ENCODE results near the gene TSNAXIP1.
"Not testable (repeated sequence)": the region's sequence is repeated elsewhere in the genome, so short reads cannot be mapped to it uniquely, and the experiment has no call there.

Gene TSNAXIP1

DNA sequence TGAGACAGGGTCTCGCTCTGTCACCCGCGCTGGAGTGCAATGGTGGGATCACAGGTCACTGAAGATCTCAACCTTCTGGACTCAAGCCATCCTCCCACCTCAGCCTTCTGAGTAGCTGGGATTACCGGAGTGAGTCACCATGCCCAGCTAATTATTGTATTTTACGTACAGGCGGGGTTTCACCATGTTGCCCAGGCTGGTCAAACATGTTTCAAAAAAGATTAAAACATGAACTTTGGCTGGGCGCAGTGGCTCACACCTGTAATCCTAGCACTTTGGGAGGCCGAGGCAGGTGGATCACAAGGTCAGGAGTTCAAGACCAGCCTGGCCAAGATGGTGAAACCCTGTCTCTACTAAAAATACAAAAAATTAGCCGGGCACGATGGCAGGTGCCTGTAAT lies 30.5 kb downstream of the TSNAXIP1 start:
- DNase-seq, result not testable (repeated sequence)

GRCh38 chr16:67837811-67838210 lies 31.1 kb downstream of the TSNAXIP1 start:
- DNase-seq, result no peak

GRCh38 chr16:67841198-67841815 lies 34.6 kb downstream of the TSNAXIP1 start:
- DNase-seq, result no peak

DNA sequence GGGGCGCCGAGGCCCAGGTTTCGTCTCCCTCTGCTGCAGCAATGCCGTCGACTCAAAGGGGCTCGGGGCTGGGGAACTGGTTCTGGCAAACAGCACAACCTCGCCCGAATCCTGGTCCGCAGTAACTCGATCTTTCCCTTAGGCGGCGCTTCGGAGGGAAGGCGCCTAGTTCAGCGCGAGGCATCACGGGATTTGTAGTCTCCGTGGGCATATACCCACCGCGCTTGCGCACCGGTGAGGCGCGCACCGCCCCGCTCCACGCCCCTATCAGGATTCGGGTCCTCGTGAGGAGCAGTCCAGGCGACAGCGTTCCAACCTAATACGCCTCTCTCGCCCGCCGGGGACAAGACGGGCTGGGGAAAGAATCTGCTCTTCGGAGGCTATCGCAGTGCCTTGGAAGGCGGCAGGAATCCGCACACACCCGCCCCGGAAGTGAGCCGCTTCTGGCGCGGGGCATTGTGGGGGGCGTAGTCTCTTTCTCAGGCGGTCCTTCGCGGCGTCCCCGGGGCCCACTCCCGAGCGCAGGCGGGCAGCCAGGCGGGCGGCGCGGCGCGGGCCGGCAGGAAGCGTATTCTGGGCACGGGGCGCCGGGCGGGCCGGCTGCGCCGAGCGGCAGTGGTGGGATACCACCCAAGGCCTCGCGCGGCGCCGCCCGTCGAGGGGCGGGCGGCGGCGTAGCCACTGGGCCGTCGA lies 35.3 kb downstream of the TSNAXIP1 start, which contains the start of gene THAP11:
THAP11 (plus strand) TSS at position 505 of the 693 bp plus-strand sequence. CDS start 235 bp downstream, outside the sequence.
- DNase-seq, result peak; percentile 97

DNA sequence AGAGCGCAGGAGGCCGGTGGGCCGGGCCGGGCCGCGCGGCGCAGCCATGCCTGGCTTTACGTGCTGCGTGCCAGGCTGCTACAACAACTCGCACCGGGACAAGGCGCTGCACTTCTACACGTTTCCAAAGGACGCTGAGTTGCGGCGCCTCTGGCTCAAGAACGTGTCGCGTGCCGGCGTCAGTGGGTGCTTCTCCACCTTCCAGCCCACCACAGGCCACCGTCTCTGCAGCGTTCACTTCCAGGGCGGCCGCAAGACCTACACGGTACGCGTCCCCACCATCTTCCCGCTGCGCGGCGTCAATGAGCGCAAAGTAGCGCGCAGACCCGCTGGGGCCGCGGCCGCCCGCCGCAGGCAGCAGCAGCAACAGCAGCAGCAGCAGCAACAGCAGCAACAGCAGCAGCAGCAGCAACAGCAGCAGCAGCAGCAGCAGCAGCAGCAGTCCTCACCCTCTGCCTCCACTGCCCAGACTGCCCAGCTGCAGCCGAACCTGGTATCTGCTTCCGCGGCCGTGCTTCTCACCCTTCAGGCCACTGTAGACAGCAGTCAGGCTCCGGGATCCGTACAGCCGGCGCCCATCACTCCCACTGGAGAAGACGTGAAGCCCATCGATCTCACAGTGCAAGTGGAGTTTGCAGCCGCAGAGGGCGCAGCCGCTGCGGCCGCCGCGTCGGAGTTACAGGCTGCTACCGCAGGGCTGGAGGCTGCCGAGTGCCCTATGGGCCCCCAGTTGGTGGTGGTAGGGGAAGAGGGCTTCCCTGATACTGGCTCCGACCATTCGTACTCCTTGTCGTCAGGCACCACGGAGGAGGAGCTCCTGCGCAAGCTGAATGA lies 36.0 kb downstream of the TSNAXIP1 start:
- DNase-seq, result peak; percentile 75

DNA sequence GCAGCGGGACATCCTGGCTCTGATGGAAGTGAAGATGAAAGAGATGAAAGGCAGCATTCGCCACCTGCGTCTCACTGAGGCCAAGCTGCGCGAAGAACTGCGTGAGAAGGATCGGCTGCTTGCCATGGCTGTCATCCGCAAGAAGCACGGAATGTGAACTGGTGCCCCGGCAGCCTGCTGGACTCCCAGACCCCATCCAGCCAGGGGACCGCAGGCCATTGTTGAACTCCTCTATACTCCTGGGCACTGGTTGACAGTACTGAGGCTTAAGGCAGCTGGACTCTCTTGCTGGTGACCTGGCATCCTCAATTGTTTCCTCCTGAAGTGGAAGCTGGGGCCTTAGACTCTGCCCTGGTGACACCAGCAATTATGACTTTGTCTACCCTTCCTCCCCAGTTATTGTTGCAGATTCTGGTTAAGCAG lies 36.7 kb downstream of the TSNAXIP1 start:
- DNase-seq, result no peak

GRCh38 chr16:67844497-67844896 lies 37.8 kb downstream of the TSNAXIP1 start:
- no peak for DNase-seq

- peak; percentile 46 for DNase-seq
These were observed 38.8 kb downstream of the TSNAXIP1 start for GRCh38 chr16:67845291-67846062.

GRCh38 chr16:67846063-67846319 lies 39.3 kb downstream of the TSNAXIP1 start:
- no peak for DNase-seq

DNA sequence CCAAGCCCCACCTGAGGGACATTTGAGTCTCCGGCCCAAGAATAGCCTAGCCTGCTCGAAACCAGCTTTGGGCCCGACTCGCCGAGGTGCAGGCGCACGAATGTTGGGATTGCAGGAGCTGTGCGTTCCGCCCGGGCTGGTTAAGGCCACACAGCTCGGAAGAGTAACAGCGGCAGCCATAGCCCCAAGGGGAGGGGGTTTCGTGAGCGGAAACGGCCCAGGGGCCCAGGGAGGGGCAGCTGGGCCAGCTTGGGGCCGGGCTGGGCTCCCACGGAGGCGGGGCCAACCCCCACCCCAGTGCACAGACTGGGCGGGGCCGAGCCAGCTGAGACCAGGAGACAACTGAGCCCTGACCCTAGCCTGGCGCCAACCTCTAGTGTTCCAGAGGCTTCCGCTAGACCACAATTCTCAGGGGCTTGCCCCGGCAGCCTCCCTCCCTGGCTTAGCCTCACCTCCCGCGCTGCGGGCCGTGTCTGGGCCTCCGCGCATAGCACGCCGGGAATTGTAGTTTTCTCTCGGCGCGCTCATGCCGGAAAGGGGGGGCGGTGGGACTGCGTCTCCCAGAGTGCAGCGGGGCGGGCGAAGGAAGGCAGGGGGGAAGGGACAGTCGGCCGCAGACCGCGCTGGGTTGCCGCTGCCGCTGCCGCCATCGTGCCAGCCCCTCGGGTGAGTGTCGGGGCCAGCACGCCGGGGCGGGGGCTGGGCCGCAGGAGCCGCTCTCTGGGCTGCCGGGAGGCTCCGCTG lies 39.8 kb downstream of the TSNAXIP1 start, which contains the start of gene NUTF2:
NUTF2 (plus strand) TSS at position 614 of the 744 bp plus-strand sequence. CDS start 18,198 bp downstream, outside the sequence.
- peak; percentile 98 for DNase-seq

- DNase-seq, result peak; percentile 51
These were observed 40.6 kb downstream of the TSNAXIP1 start, which contains the start of gene CENPT for GRCh38 chr16:67847064-67847861. CENPT (minus strand) TSS chr16:67847693; CDS start chr16:67833859, 13,834 bp downstream.

GRCh38 chr16:67848118-67848517 lies 41.4 kb downstream of the TSNAXIP1 start:
- DNase-seq, result no peak

DNA sequence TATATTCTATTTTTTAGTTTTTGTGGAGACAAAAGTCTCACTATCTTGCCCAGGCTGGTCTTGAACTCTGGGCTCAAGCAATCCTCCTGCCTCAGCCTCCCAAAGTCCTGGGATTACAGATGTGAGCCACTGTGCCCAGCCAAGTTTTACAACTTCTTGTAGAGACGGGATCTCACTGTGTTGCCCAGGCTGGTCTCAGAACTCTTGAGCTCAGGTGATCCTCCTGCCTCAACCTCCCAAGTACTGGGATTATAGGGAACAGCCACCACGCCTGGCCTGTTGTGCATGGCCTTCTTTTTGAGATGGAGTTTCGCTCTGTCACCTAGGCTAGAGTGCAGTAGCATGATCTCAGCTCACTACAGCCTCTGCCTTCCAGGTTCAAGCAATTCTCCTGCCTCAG lies 47.0 kb downstream of the TSNAXIP1 start:
- DNase-seq, result no peak

DNA sequence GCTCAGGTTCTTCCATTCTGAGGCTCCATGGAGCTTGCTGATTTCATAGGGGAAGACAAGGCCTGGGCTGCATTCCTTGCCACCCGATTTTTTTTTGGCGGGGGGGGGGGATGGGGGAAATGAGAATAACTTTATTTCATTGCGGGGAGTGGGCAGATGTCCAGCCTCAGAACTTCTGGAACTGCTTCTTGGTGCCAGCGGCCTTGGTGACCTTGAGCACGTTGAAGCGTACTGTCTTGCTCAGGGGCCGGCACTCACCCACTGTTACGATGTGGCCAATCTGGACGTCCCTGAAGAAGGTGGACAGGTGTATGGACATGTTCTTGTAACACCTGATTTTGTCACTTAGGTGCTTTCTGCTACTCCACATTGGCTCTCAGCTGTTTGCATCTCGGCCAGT lies 49.1 kb downstream of the TSNAXIP1 start:
- no peak for DNase-seq

DNA sequence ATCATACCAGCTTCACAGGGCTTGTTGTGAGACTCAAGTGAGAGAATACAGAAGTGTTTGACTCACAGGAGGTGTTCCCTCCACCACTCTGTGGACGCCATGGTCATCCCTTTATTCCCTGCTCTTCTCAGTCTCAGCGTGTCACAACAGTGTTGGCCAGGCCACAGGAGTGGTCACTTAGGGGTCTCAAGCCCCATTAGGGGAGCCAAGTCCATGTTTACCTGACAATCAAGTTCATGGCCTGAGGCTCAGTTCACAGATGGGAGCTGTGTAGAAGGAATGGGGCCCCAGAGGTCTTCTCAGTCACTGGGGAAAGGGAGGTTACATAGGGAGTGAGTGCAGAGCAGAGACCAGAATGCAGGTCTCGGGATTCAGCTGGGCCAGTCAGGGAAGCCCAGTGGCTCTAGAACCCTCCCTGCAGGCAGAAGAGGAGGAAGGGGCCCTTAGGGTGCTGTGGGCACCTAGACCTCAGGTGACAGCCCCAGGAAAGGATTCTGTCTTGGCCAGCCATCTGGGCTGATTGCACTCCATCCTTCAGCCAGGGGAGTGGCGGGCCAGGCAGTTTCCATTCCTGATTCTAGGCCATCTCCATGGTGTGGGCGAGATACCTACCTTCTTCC lies 50.3 kb downstream of the TSNAXIP1 start:
- no peak for DNase-seq

DNA sequence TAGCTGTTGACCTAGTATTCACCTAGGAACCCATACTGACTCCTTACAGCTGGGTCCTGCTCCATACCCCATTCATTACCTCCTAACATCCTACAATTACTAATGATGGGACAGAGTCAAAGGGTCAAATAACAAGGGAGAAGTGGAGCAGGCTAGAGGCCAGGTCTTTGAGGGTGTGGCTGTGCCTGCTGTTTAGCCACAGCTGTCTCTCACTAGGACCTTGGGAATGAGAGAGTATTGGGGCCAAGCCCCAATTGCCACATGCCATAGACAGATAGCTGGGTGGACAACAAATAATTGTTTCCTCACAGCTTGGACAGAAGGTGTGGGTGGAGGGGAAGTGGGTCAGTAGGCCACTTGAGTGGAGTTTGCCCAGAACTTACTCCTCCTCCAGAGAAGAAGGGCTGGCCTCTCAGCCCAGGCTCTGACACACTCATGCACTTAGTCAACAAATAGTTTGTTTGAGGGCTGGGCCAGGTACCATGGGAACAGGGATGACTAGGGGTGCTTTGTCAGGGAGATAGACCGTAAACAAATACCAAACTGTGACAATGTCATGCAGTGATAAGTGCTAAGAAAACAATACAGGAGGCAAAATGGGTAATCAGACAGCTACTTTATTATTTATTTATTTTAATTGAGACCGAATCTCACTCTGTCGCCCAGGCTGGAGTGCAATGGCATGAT lies 51.0 kb downstream of the TSNAXIP1 start:
- DNase-seq, result peak; percentile 26

GRCh38 chr16:67858500-67858899 lies 51.8 kb downstream of the TSNAXIP1 start:
- DNase-seq, result no peak

- DNase-seq, result no peak
These were observed 54.1 kb downstream of the TSNAXIP1 start for GRCh38 chr16:67860589-67861398.

DNA sequence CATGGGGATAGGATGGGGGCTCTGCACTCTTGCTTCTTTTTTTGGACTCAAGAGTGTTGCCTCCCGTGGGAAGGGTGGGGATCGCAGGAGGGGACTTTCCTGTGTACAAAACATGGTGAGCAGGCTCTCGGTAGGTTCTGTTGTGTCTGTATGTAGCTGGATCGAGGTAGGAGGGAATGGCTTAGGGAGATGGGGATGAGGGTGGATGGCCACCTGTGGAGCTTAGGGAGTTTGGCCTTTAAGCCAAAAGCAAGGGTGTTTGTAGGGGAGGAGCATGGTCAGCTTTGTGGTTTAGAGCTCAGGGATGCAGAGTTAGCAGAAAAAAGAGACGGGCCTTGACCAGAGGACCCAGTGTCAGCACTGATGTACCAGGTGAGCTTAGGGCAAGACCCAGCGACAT lies 55.2 kb downstream of the TSNAXIP1 start:
- no peak for DNase-seq

All from OCI-M1 (cell line).